Fibroblast of lung (primary cell): Measurements from ENCODE around the gene PRR23E. TPM values are rescaled to one million over a fixed set of nuclear protein-coding genes. Genes with fewer than 3 reads are reported as not detected.

Experiments
- DNase-seq, 2 donors: peaks; one replicate each; pipeline versions ENCODE4 v3.0.0 to v3.0.0-alpha.2; 2010; ENCODE audit warnings: low read depth in 2 of 2
- H2AFZ ChIP-seq: 2 replicates; pipeline ENCODE4 v1.5.1; 2012; ENCODE audit warnings: low read length, control low read depth, inconsistent platforms
- H3K27ac ChIP-seq: 2 replicates; pipeline ENCODE4 v1.5.1; 2011; ENCODE audit warnings: low read length, control low read depth; ENCODE audit not compliant: insufficient read depth
- H3K27me3 ChIP-seq: 2 replicates; pipeline ENCODE4 v1.5.1; 2011; ENCODE audit warnings: mild to moderate bottlenecking, low read length; ENCODE audit not compliant: control insufficient read depth, insufficient read depth
- H3K36me3 ChIP-seq: 2 replicates; pipeline ENCODE4 v1.5.1; 2011; ENCODE audit warnings: low read length; ENCODE audit not compliant: control insufficient read depth, insufficient read depth
- H3K4me1 ChIP-seq: 2 replicates; pipeline ENCODE4 v1.5.1; 2011; ENCODE audit warnings: low read length; ENCODE audit not compliant: control insufficient read depth, insufficient read depth; ENCODE audit errors: extremely low read depth
- H3K4me2 ChIP-seq: 2 replicates; pipeline ENCODE4 v1.5.1; 2011; ENCODE audit warnings: low read length, control low read depth; ENCODE audit not compliant: insufficient read depth; ENCODE audit errors: extremely low read depth
- H3K4me3 ChIP-seq, 4 experiments: fragments of 200-600 bp in 1 of 4; sonication (generic) in 1 of 4; replicated peaks in 1 of 4; 2 replicates each; pipeline ENCODE4 v1.5.1; 2011 to 2016; ENCODE audit warnings: low read length in 4 of 4, low read depth in 3 of 4, mild to moderate bottlenecking in 3 of 4, control low read depth in 2 of 4, inconsistent platforms in 1 of 4, mixed read lengths in 1 of 4; ENCODE audit not compliant: insufficient read depth in 1 of 4; ENCODE audit errors: control extremely low read depth in 1 of 4
- H3K79me2 ChIP-seq: 2 replicates; pipeline ENCODE4 v1.5.1; 2012; ENCODE audit warnings: mild to moderate bottlenecking, low read length, inconsistent platforms; ENCODE audit not compliant: control insufficient read depth, insufficient read depth
- H3K9ac ChIP-seq: 2 replicates; pipeline ENCODE4 v1.5.1; 2011; ENCODE audit warnings: mild to moderate bottlenecking, low read length, control low read depth; ENCODE audit not compliant: insufficient read depth
- H3K9me3 ChIP-seq: 2 replicates; pipeline ENCODE4 v1.5.1; 2012; ENCODE audit warnings: low read depth, low read length; ENCODE audit not compliant: control insufficient read depth, insufficient read depth
- H4K20me1 ChIP-seq: 2 replicates; pipeline ENCODE4 v1.5.1; 2011; ENCODE audit warnings: low read length; ENCODE audit not compliant: control insufficient read depth, insufficient read depth; ENCODE audit errors: extremely low read depth
- CTCF ChIP-seq, 2 donors: IDR thresholded peaks in 1 of 2; conservative IDR thresholded peaks in 1 of 2; 1 replicate in 1 of 2; 2 replicates in 1 of 2; pipeline ENCODE4 v1.5.1; 2011 to 2012; ENCODE audit warnings: low read length in 2 of 2, control low read depth in 1 of 2, inconsistent platforms in 1 of 2, low read depth in 1 of 2, mild to moderate bottlenecking in 1 of 2
- EZH2 ChIP-seq: IDR thresholded peaks from 2 replicates; pipeline ENCODE4 v1.5.1; 2012; ENCODE audit warnings: low read length, control low read depth, mild to moderate bottlenecking; ENCODE audit errors: missing control alignments
- polyA plus RNA-seq, 2 donors: library from polyadenylated mRNA; depleted of rRNA in 1 of 2; stranded (reverse) in 1 of 2; unstranded in 1 of 2; fragments of >200 nt; gene quantifications; 2 replicates each; pipeline ENCODE4 v1.2.1, GENCODE V29; 2011 to 2012; ENCODE audit warnings: missing spikeins in 1 of 2
- total RNA-seq: library from RNA; depleted of rRNA; stranded (reverse); fragments of >200 nt; gene quantifications from 2 replicates; pipeline ENCODE4 v1.2.1, GENCODE V29; 2014

PRR23E gene
- total and polyA plus RNA-seq, 2 donors (not counting 1 experiment from before 2014, with no cell fraction given): not detected

GRCh38 chr3:127234778-127235177 lies 41.8 kb downstream of the PRR23E start:
- Histone ChIP-seq H3K4me2 (no peak overlapping the region), H3K27ac (no peak overlapping the region), H3K4me3 (no peak overlapping the region), H3K4me1 (no peaks in the 10 kb centered on the region), H3K9ac (no peak overlapping the region), H3K9me3 (no peaks in the 10 kb centered on the region), H4K20me1 (no peaks in the 10 kb centered on the region), H3K36me3 (no peaks in the 10 kb centered on the region), H3K79me2 (no peaks in the 10 kb centered on the region), H3K27me3 (no peaks in the 10 kb centered on the region), H2AFZ (no peak overlapping the region)
- TF ChIP-seq EZH2: no peak
- TF ChIP-seq CTCF (conservative IDR thresholded peaks at IDR 0.05 in 1 of 2, IDR thresholded peaks at IDR 0.05 in 1 of 2; ENCODE audit: low read depth in 1 of 2, low read length in 2 of 2): no peak
- DNase-seq: no peak

- Histone ChIP-seq H3K4me3 (no peak overlapping the region), H3K27ac (no peak overlapping the region), H3K79me2 (no peaks in the 10 kb centered on the region), H3K9me3 (no peaks in the 10 kb centered on the region), H3K9ac (no peak overlapping the region), H3K4me1 (no peaks in the 10 kb centered on the region), H4K20me1 (no peaks in the 10 kb centered on the region), H3K36me3 (no peaks in the 10 kb centered on the region), H3K27me3 (no peaks in the 10 kb centered on the region), H3K4me2 (no peak overlapping the region), H2AFZ (no peak overlapping the region)
- no peak for TF ChIP-seq CTCF (conservative IDR thresholded peaks at IDR 0.05 in 1 of 2, IDR thresholded peaks at IDR 0.05 in 1 of 2; ENCODE audit: low read depth in 1 of 2, low read length in 2 of 2)
- no peak for TF ChIP-seq EZH2
- DNase-seq: no peak
Measured at GRCh38 chr3:127235706-127236105, 42.8 kb downstream of the PRR23E start.

- DNase-seq: no peak
- H3K4me3 ChIP-seq: no peak overlapping the region
- no peak overlapping the region for H3K9ac ChIP-seq
- H3K27me3 ChIP-seq: no peaks in the 10 kb centered on the region
- no peaks in the 10 kb centered on the region for H3K9me3 ChIP-seq
- H3K4me2 ChIP-seq: no peak overlapping the region
- no peak overlapping the region for H2AFZ ChIP-seq
- H3K36me3 ChIP-seq: no peaks in the 10 kb centered on the region
- H3K4me1 ChIP-seq: no peaks in the 10 kb centered on the region
- no peak overlapping the region for H3K27ac ChIP-seq
- H4K20me1 ChIP-seq: no peaks in the 10 kb centered on the region
- no peaks in the 10 kb centered on the region for H3K79me2 ChIP-seq
- TF ChIP-seq CTCF (conservative IDR thresholded peaks at IDR 0.05 in 1 of 2, IDR thresholded peaks at IDR 0.05 in 1 of 2; ENCODE audit: low read depth in 1 of 2, low read length in 2 of 2) (no peak), EZH2 (no peak)
Measured at GRCh38 chr3:127237835-127238234, 44.9 kb downstream of the PRR23E start.
